Keratinocyte (primary cell): Measurements from ENCODE around the gene SLC16A13. TPM values are rescaled to one million over a fixed set of nuclear protein-coding genes. Genes with fewer than 3 reads are reported as not detected.
A peak's percentile ranks its signal among the peaks of the same experiment; 100 is the strongest.

Source experiments
- DNase-seq: peaks from one replicate; pipeline ENCODE4 v3.0.0-alpha.2; 2011; ENCODE audit warnings: low read depth, missing footprints, low spot score
- FAIRE-seq: peaks from 2 replicates; lab custom pipeline; 2011; peaks lifted over from hg19 to GRCh38; lab: Jason Lieb, UNC
- H2AFZ ChIP-seq: 2 replicates; pipeline ENCODE4 v1.6.0; 2012; ENCODE audit warnings: low read length, control low read depth, inconsistent platforms; ENCODE audit not compliant: control insufficient read depth
- H3K27ac ChIP-seq: 2 replicates; pipeline ENCODE4 v1.5.1; 2011; ENCODE audit warnings: low read length; ENCODE audit not compliant: control insufficient read depth, insufficient read depth
- H3K27me3 ChIP-seq: 3 replicates; pipeline ENCODE4 v1.6.0; 2011; ENCODE audit warnings: low read length; ENCODE audit not compliant: control insufficient read depth, insufficient read depth; ENCODE audit errors: extremely low read depth
- H3K36me3 ChIP-seq, 2 experiments: 2 replicates in 1 of 2; 3 replicates in 1 of 2; pipeline ENCODE4 v1.5.1; 2011; ENCODE audit warnings: low read length in 2 of 2, mild to moderate bottlenecking in 1 of 2; ENCODE audit not compliant: control insufficient read depth in 2 of 2, insufficient read depth in 2 of 2; ENCODE audit errors: extremely low read depth in 1 of 2
- H3K4me1 ChIP-seq: 3 replicates; pipeline ENCODE4 v1.5.1; 2011; ENCODE audit warnings: low read length; ENCODE audit not compliant: control insufficient read depth, insufficient read depth; ENCODE audit errors: extremely low read depth
- H3K4me2 ChIP-seq: 3 replicates; pipeline ENCODE4 v1.6.0; 2011; ENCODE audit warnings: low read depth, low read length; ENCODE audit not compliant: control insufficient read depth, insufficient read depth; ENCODE audit errors: extremely low read depth
- H3K4me3 ChIP-seq, 3 experiments: fragments of 200-600 bp in 1 of 3; sonication (generic) in 1 of 3; 2 replicates in 2 of 3; 3 replicates in 1 of 3; pipeline ENCODE4 v1.5.1; 2011 to 2016; ENCODE audit warnings: low read length in 3 of 3, mild to moderate bottlenecking in 3 of 3, control low read depth in 2 of 3, inconsistent platforms in 1 of 3, low read depth in 1 of 3, mixed read lengths in 1 of 3, mixed run types in 1 of 3, moderate library complexity in 1 of 3; ENCODE audit not compliant: control insufficient read depth in 2 of 3, insufficient read depth in 2 of 3; ENCODE audit errors: extremely low read depth in 1 of 3
- H3K79me2 ChIP-seq: 2 replicates; pipeline ENCODE4 v1.6.0; 2012; ENCODE audit warnings: low read length; ENCODE audit not compliant: control insufficient read depth, insufficient read depth
- H3K9ac ChIP-seq: 3 replicates; pipeline ENCODE4 v1.6.0; 2011; ENCODE audit warnings: low read length; ENCODE audit not compliant: control insufficient read depth, insufficient read depth; ENCODE audit errors: extremely low read depth
- H3K9me1 ChIP-seq: 3 replicates; pipeline ENCODE4 v1.6.0; 2011; ENCODE audit warnings: low read length; ENCODE audit not compliant: control insufficient read depth, insufficient read depth; ENCODE audit errors: extremely low read depth
- H3K9me3 ChIP-seq: 2 replicates; pipeline ENCODE4 v1.5.1; 2012; ENCODE audit warnings: low read depth, low read length; ENCODE audit not compliant: control insufficient read depth
- H4K20me1 ChIP-seq: 3 replicates; pipeline ENCODE4 v1.6.0; 2011; ENCODE audit warnings: low read length; ENCODE audit not compliant: control insufficient read depth, insufficient read depth; ENCODE audit errors: extremely low read depth
- CTCF ChIP-seq, 3 experiments: IDR thresholded peaks in 1 of 3; conservative IDR thresholded peaks in 1 of 3; optimal IDR thresholded peaks in 1 of 3; 2 replicates in 2 of 3; 3 replicates in 1 of 3; pipeline versions ENCODE3 to v1.5.1; 2011; ENCODE audit warnings: low read length in 3 of 3, mild to moderate bottlenecking in 3 of 3, moderate library complexity in 2 of 3, control low read depth in 1 of 3, inconsistent platforms in 1 of 3; ENCODE audit not compliant: insufficient read depth in 2 of 3; ENCODE audit errors: extremely low read depth in 1 of 3
- EZH2 ChIP-seq: IDR thresholded peaks from one replicate; pipeline ENCODE4 v1.6.1; 2012; ENCODE audit warnings: inconsistent platforms, mild to moderate bottlenecking, low read length, moderate library complexity
- dilution Hi-C: fragments of 300-500 bp; cut with MboI; formaldehyde crosslinking; loops from one replicate; pipeline ENCODE4 v1.7.0; 2020; ENCODE audit warnings: low sequenced_read_pairs; ENCODE audit not compliant: extremely low pct_ligation_motif_present
- polyA plus RNA-seq, 5 experiments: library from polyadenylated mRNA; depleted of rRNA in 3 of 5; stranded (reverse) in 3 of 5; stranded (forward) in 1 of 5; unstranded in 1 of 5; fragments of >200 nt; gene quantifications; 1 replicate in 1 of 5; 2 replicates in 3 of 5; 3 replicates in 1 of 5; pipeline versions ENCODE4 v1.2.1 to v1.2.3, GENCODE V29; 2011 to 2012; ENCODE audit warnings: missing spikeins in 2 of 5, low read depth in 1 of 5, low replicate concordance in 1 of 5

SLC16A13 gene
- polyA plus RNA-seq, 1 donor (not counting 4 experiments of a cell fraction or from before 2014, with no cell fraction given): 2.7 TPM

GRCh38 chr17:7007143-7007542, 28.7 kb upstream of the SLC16A13 start:
- Histone ChIP-seq H3K4me1 (peaks cover 8% of the 10 kb centered on the region), H3K27ac (no peak overlapping the region), H3K36me3 (peaks cover 11 to 22% of the 10 kb centered on the region in 2 experiments), H3K79me2 (peaks cover 40% of the 10 kb centered on the region), H3K9ac (no peak overlapping the region), H3K27me3 (no peaks in the 10 kb centered on the region), H3K4me3 (no peak overlapping the region), H3K4me2 (no peak overlapping the region), H3K9me3 (no peaks in the 10 kb centered on the region), H3K9me1 (no peaks in the 10 kb centered on the region), H2AFZ (no peak overlapping the region), H4K20me1 (peaks cover 3% of the 10 kb centered on the region)
- FAIRE-seq (no peak), DNase-seq (no peak)
- dilution Hi-C loops: no loop called here
- TF ChIP-seq CTCF (optimal IDR thresholded peaks at IDR 0.05 in 1 of 3, IDR thresholded peaks at IDR 0.05 in 1 of 3, conservative IDR thresholded peaks at IDR 0.05 in 1 of 3; ENCODE audit: extremely low read depth in 1 of 3, insufficient read depth in 2 of 3, low read length in 3 of 3): no peak
- no peak for TF ChIP-seq EZH2

- H3K4me3 ChIP-seq: no peak overlapping the region
- H3K9me1 ChIP-seq: peaks cover 1% of the 10 kb centered on the region
- peaks cover 6 to 16% of the 10 kb centered on the region in 2 experiments for H3K36me3 ChIP-seq
- dilution Hi-C loops: no loop called here
- peaks cover 52% of the 10 kb centered on the region for H3K79me2 ChIP-seq
- DNase-seq: no peak
- no peaks in the 10 kb centered on the region for H3K9me3 ChIP-seq
- no peak overlapping the region for H2AFZ ChIP-seq
- H3K27ac ChIP-seq: no peak overlapping the region
- H3K27me3 ChIP-seq: no peaks in the 10 kb centered on the region
- peak overlapping the region; percentile 100 for H3K4me2 ChIP-seq
- no peaks in the 10 kb centered on the region for H4K20me1 ChIP-seq
- FAIRE-seq: no peak
- H3K4me1 ChIP-seq: peaks cover 23% of the 10 kb centered on the region
- H3K9ac ChIP-seq: no peak overlapping the region
- TF ChIP-seq EZH2: no peak
- no peak for TF ChIP-seq CTCF (optimal IDR thresholded peaks at IDR 0.05 in 1 of 3, IDR thresholded peaks at IDR 0.05 in 1 of 3, conservative IDR thresholded peaks at IDR 0.05 in 1 of 3; ENCODE audit: extremely low read depth in 1 of 3, insufficient read depth in 2 of 3, low read length in 3 of 3)
These were observed 25.3 kb upstream of the SLC16A13 start for GRCh38 chr17:7010523-7010922.
